ENCODE results near the gene ROBO1.

- TF ChIP-seq CTCF (optimal IDR thresholded peaks at IDR 0.05 in 1 of 3, IDR thresholded peaks at IDR 0.05 in 1 of 3, conservative IDR thresholded peaks at IDR 0.05 in 1 of 3; ENCODE audit: extremely low read depth in 1 of 3, insufficient read depth in 2 of 3, low read length in 3 of 3) (no peak), EZH2 (IDR thresholded peaks at IDR 0.05; ENCODE audit: low read length) (no peak)
Observed at GRCh38 chr3:79012530-79012913, 755.3 kb downstream of the ROBO1 start.
